Left colon (tissue), 2 donors: Measurements from ENCODE around the gene RBM12. TPM values are rescaled to one million over a fixed set of nuclear protein-coding genes. Genes with fewer than 3 reads are reported as not detected.

Source experiments
- ATAC-seq: fragments of 200-7000 bp; cut with Tn5 transposase; one replicate; pipeline ENCODE4 v1.9.1; 2020; ENCODE audit warnings: mild to moderate bottlenecking, moderate library complexity
- DNase-seq, 2 donors: peaks; one replicate each; pipeline ENCODE4 v3.0.0-alpha.2; 2020
- intact Hi-C, 2 donors: fragments of 100-400 bp; cut with DNase I in 1 of 2; cut with micrococcal nuclease in 1 of 2; formaldehyde crosslinking; loops; one replicate each; pipeline versions ENCODE4 v1.11.2 to v1.14.0; 2022; cut with DNase I, micrococcal nuclease
- total RNA-seq, 2 donors: library from RNA; stranded (reverse); fragmentation: NEBNext Ultra II Directional; extraction: Animal tissue kit (Norgen Biotek cat#: 25700); gene quantifications; one replicate each; pipeline ENCODE4 v1.2.1, GENCODE V29; 2021
- donor health status: DM: no; HTN: no; CAD: no.
- donor health status: DM: yes; HTN: yes; CAD: no.

Gene RBM12
- total RNA-seq, 2 donors from 2014 or later, result 63.5 to 73.0 TPM

DNA sequence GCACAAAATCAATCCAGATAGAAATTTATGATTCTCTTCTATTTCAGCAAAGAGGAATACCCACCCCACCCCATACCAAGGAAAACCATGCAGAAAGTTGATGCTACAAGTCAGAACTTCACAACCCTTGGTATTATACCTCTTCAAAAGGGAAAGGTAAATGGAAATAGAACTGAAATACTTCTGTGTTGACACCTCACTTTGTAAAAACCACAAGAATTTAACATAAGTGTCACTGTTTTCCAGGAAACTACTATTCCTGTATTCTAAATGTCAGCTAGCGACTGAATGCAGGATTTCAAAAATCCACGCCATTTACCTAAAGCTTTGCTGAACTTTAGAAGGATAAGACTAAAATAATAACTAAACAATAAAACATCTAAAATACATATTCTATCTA, 3.6 kb downstream of the RBM12 start:
- ATAC-seq, result no peak
- intact Hi-C loops, result no loop called here

DNA sequence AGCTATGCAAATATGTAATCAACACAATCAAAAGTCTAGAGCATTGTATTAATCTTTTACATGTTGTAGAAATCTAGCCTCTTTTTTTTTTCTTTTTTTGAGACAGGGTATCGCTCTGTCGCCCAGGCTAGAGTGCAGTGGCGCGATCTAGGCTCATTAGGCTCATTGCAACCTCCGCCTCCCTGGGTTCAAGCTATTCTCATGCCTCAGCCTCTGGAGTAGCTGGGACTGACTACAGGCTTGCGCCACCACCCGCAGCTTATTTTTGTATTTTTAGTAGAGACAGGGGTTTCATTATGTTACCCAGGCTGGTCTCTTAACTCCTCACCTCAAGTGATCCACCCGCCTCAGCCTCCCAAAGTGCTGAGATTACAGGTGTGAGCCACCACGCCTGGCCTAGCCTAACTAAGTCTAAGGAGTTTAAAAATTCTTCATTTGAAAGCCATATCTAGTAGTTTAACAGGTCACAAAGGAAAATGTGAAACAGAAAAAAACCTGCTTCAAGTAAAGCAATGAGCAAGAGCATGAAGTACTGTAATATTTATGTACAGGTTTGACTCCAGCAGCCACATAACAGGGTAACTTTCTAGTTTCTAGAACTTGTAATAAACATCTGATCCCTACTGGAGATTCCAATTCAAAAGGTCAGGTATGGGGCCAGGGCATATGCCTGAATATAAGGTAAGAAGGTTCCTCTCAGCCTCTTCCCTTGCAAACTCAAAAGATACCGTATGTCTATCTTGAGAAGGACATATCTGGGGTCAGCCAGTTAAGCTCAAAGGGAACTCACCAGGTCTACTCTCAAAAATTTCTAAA, 4.4 kb downstream of the RBM12 start:
- intact Hi-C loops, result no loop called here
- ATAC-seq, result no peak

More for the DNA sequence above, 3.6 kb downstream of the RBM12 start:
- DNase-seq, result no peak

DNA sequence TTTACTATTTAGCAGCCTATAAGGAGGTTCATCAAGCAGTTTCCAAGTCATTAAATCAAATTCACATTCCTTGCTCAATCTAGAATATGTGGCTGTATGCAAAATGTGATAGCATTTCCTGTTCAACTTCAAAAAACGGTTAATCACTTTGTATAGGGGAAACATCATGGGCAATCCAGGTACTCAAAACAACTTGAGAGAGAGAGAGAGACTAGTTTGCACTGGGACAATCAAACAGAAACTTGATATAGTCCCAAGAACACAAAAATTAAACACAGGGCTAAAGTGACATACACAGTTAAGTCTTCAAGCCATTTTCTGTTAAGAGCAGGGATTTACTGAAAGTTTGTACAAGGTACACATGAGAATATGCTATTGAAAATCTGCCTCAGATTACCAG, 7.4 kb downstream of the RBM12 start:
- peak; percentile 12 for ATAC-seq
- intact Hi-C loops, result no loop called here

More for the DNA sequence above, 4.4 kb downstream of the RBM12 start:
- DNase-seq, result no peak

GRCh38 chr20:35654415-35654814, 10.3 kb downstream of the RBM12 start:
- no peak for DNase-seq
- intact Hi-C loops, result no loop called here
- no peak for ATAC-seq

More for the DNA sequence above, 7.4 kb downstream of the RBM12 start:
- no peak for DNase-seq

DNA sequence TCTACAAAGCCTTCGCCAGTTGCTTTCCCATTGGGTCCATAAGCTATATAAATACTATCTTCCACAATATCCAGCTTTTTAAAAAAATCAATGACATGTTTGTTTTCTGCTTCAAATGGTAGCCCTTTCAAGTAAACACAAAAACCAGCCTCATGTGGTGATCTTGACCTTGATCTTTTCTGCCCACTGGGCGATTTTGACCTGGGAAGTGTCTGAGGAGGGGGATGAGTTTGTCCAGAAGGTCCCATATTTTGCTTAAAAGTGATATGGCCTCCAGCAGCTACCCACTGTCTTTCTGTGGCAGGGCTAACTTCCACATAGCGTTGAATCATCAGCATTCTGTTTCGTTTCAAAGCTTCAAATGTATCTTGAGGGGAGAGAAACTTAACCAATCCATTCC, 10.8 kb downstream of the RBM12 start:
- DNase-seq (no peak), ATAC-seq (no peak)
- intact Hi-C loops, result no loop called here

DNA sequence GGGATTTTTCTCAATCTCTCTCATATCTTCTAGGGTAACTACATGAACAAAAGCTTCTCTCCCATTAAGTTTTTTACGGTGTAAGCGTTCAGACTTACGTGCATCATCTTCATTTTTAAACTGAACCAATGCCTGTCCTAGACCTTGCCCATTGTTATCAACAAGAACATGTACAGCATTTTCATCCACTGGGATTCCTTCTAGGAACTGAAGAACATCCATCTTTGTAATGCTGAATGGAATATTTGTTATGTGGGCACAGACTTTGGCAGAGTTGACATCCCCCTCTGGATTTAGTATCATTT, 11.3 kb downstream of the RBM12 start:
- ATAC-seq (no peak), DNase-seq (no peak)
- intact Hi-C loops, result no loop called here

DNA sequence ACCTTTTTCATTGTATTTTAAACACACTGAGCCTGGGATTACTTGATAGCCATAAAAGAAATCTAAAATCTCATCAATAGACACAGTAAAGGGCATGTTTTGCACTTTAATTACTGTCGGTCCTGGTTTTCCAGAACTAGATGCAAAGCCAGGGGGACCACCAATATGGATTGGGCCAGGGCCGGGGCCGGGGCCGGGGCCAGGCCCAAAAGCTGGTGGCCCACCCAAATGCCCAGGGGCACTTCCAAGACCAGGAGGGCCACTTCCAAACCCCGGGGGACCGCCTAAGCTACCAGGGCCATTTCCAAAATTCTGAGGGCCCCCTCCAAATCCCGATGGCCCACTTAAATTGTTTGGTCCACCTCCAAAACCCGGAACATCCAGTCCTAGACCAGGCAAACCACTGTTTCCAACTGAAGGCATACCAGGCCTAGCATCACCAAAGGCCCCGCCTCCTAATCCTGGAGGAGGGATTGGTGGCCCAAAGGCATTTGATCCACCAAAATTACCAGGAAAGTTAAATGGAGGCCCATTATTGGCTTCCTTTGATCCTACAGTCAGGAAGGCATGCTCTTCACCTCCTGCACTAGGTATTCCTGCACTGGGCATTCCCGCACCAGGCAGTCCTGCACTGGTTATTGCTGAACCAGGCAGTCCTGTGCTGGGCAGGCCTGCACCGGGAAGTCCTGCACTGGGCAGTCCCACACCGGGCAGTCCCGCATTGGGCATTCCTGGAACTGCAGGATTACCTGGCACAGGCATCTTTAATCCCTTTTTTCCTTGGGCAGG, 11.9 kb downstream of the RBM12 start:
- intact Hi-C loops, result no loop called here
- DNase-seq (no peak), ATAC-seq (no peak)

GRCh38 chr20:35651958-35652357, 12.7 kb downstream of the RBM12 start:
- ATAC-seq, result no peak
- intact Hi-C loops, result no loop called here
- DNase-seq, result no peak

GRCh38 chr20:35650632-35651031, 14.1 kb downstream of the RBM12 start:
- DNase-seq (no peak), ATAC-seq (no peak)
- intact Hi-C loops, result no loop called here

GRCh38 chr20:35648836-35649235, 15.9 kb downstream of the RBM12 start:
- no peak for DNase-seq
- ATAC-seq, result no peak
- intact Hi-C loops, result no loop called here

GRCh38 chr20:35644806-35645205, 19.9 kb downstream of the RBM12 start:
- no peak for ATAC-seq
- no peak for DNase-seq
- intact Hi-C loops, result no loop called here

DNA sequence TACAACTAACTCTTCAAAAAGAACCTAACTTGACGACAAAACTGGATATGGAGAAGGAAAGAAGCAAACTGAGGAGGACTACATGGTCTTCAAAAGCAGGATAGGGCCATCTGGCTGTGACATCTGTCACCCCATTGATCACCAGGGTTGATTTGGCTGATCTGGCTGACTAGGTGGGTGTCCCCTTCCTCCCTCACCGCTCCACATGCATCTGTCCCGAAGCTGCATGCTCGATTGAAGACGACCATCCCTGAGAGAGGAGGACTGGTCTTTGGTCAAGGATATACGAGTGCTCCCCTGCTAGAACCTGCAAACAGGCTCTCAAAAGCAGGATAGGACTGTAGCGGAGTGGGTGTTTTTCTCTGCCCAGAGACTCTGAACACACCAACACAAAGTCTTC, 21.7 kb downstream of the RBM12 start:
- DNase-seq (no peak), ATAC-seq (no peak)
- intact Hi-C loops, result no loop called here

DNA sequence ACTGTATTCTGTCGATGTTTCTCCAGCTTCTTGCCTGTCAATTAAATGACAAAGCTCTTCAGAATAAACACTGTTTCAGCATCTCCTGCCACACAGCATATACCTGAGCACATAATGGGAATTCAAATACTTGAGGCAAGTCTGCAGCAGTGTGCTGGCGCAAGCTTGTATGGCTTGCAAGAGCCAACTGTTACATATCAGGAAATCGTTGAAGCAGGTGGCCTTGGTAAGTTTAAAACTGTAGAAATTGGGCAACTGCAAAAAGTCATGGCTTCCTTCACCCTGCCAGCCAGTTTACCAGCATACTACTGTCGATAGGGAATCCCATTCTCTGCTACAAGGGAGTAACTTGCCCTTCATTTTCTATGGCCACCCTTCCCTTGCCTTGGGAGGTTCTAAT, 23.0 kb downstream of the RBM12 start:
- intact Hi-C loops, result no loop called here
- DNase-seq, result no peak
- no peak for ATAC-seq

GRCh38 chr20:35640724-35641123, 24.0 kb downstream of the RBM12 start:
- no peak for ATAC-seq
- intact Hi-C loops, result no loop called here
- no peak for DNase-seq

DNA sequence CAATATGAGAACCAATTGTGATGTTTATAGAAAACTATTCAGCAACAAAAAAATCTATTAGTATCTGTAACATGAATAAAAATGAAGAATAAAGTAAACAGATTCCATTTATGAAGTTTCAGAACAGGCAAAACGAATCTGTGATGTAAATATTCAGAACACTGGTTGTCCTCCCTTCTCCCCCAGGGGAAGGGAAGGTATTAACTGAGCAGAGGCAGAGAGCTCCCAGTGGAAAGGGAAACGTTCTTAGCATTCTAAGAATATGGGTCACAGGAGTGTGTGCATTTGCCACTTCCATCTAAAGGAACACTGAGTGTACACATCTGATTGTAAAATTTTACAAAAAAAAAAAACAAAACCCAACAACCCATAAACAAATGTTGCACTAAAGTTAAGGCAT, 25.9 kb downstream of the RBM12 start:
- intact Hi-C loops, result no loop called here
- ATAC-seq, result no peak

DNA sequence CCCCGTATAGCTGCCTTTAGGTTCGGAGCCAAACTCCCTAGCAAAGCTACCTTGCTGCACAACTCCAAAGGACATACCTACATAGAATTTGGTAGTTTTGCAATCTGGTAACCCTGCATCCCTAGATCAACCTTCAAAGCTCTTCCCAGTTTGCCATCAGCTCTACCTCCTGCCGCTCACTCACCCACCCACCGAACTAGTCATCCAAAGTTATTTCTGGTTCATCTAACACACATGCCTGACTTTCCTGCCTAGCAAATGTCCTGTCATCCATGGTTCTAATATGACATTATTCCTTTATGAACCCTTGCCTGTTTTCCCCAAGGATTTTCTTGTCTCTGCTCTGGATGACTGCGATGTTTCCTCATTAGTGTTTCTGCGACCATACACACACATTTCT, 27.4 kb downstream of the RBM12 start:
- no peak for DNase-seq
- no peak for ATAC-seq
- intact Hi-C loops, result no loop called here

More for the DNA sequence above, 25.9 kb downstream of the RBM12 start:
- no peak for DNase-seq

GRCh38 chr20:35636095-35636494, 28.6 kb downstream of the RBM12 start:
- intact Hi-C loops, result no loop called here
- DNase-seq, result no peak
- ATAC-seq, result no peak

GRCh38 chr20:35635652-35636051, 29.0 kb downstream of the RBM12 start:
- ATAC-seq (no peak), DNase-seq (no peak)
- intact Hi-C loops, result no loop called here

DNA sequence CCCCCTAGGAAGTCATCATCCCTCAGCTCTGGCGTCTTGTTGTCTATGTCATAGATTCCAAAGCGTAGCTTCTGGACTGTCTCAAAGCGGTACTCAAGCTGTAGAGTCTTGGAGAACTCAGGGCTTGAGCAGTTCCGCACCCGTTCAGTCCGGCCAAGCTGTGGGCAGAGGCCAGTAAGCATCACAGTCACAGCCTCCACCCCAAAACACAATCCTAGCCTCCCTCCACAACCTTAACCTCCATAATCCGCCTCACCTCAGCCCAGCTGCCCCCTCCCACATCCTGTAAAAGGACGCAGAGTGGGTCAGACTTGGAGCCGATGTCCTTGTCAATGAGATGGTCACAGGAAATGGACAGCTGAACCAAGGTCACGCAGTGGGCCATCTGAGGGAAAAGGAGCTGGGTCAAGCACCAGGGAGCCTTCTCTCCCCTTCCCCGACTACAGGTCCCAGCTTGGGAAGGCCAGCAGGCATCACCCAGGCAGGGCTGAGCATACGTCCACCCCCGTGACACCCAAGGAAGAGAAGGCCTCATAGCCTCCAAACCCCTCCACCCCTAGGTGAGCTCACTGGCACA, 32.1 kb downstream of the RBM12 start:
- DNase-seq (no peak), ATAC-seq (no peak)
- intact Hi-C loops, result no loop called here

DNA sequence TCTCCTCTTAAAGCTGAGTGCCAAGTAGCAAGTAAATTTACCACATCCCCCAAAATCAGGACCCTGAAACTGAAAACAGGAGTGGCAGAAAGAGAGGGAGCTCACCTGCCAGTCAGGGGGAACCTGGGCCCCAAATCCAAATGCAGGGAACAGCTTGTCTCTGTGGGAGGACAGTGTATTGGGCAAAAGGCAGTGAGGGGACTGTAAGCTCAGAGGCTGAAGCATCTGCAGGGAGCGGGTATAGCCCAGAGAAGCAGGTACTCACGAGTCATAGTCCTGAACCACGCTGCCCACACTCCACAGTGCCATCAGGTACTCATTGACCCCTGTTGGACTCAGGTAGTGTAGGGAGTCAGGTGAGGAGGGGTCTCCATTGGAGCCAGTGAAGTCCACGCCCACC, 34.1 kb downstream of the RBM12 start:
- intact Hi-C loops, result no loop called here

More for the DNA sequence above, 34.1 kb downstream of the RBM12 start:
- ATAC-seq, result no peak
- no peak for DNase-seq
